Lower leg skin (tissue), 4 donors: ENCODE data around the gene COMMD7. TPM values are rescaled to one million over a fixed set of nuclear protein-coding genes. Genes with fewer than 3 reads are reported as not detected.

Source experiments
- DNase-seq, 2 donors: peaks; one replicate each; pipeline ENCODE4 v3.0.0-alpha.2; 2019; ENCODE audit warnings: low spot score in 2 of 2
- H3K4me3 ChIP-seq: fragments of 200-600 bp; sonication (generic); 2 replicates; pipeline ENCODE4 v1.5.1; 2017; ENCODE audit warnings: mild to moderate bottlenecking, low read depth; ENCODE audit not compliant: poor library complexity, severe bottlenecking
- CTCF ChIP-seq, 3 donors: fragments of 450-650 bp; IDR thresholded peaks; one replicate each; pipeline ENCODE4 v1.5.1; 2016; ENCODE audit warnings: antibody characterized with exemption in 3 of 3, mild to moderate bottlenecking in 3 of 3, moderate library complexity in 2 of 3
- POLR2A ChIP-seq, 2 donors: fragments of 450-650 bp; IDR thresholded peaks; one replicate each; pipeline ENCODE4 v1.6.1; 2016 to 2017; ENCODE audit warnings: antibody characterized with exemption in 2 of 2, mild to moderate bottlenecking in 1 of 2, moderate library complexity in 1 of 2
- WGBS, 2 donors: methylation state at CpG; one replicate each; pipeline ENCODE4 v1.1.5; 2018; 5-methylcytosine and 5-hydroxymethylcytosine counted together
- intact Hi-C: fragments of 100-400 bp; cut with DNase I; formaldehyde crosslinking; loops from one replicate; pipeline ENCODE4 v1.15.0; 2023; ENCODE audit warnings: low total_unique reads
- total RNA-seq, 4 donors: library from RNA; depleted of rRNA; stranded (reverse); fragments of >200 nt; gene quantifications; one replicate each; pipeline ENCODE4 v1.1.0, GENCODE V29; 2016

The COMMD7 gene
- total RNA-seq, 4 donors from 2014 or later: 16.9 to 21.0 (median 18.7) TPM

- no peak for DNase-seq
- no peak overlapping the region for H3K4me3 ChIP-seq
- TF ChIP-seq CTCF (IDR thresholded peaks at IDR 0.05) (no peak), POLR2A (IDR thresholded peaks at IDR 0.05) (no peak)
- 49 to 57% methylated on average over 5 of the region's 5 CpGs for WGBS, 2 donors
- intact Hi-C loops: no loop called here
Observed at GRCh38 chr20:32674362-32674789, 68.9 kb downstream of the COMMD7 start.

GRCh38 chr20:32672982-32673851 lies 70.0 kb downstream of the COMMD7 start:
- no peak overlapping the region for H3K4me3 ChIP-seq
- intact Hi-C loops: no loop called here

GRCh38 chr20:32672394-32672981 lies 70.8 kb downstream of the COMMD7 start:
- 63% methylated on average over 3 of the region's 3 CpGs for WGBS, 2 donors
- DNase-seq: no peak
- TF ChIP-seq CTCF (IDR thresholded peaks at IDR 0.05): no peak
- no peak for TF ChIP-seq POLR2A (IDR thresholded peaks at IDR 0.05)
- no peak overlapping the region for H3K4me3 ChIP-seq
- intact Hi-C loops: no loop called here

More at GRCh38 chr20:32672982-32673851, 70.0 kb downstream of the COMMD7 start:
- TF ChIP-seq POLR2A (IDR thresholded peaks at IDR 0.05): no peak
- TF ChIP-seq CTCF (IDR thresholded peaks at IDR 0.05): no peak
- DNase-seq: no peak
- 77 to 79% methylated on average over 15 to 16 of the region's 22 CpGs for WGBS, 2 donors

- no peak overlapping the region for H3K4me3 ChIP-seq
- intact Hi-C loops: no loop called here
- TF ChIP-seq POLR2A (IDR thresholded peaks at IDR 0.05) (no peak), CTCF (IDR thresholded peaks at IDR 0.05) (no peak)
- WGBS, 2 donors: 98% methylated on average over 2 of the region's 2 CpGs
- DNase-seq: no peak
Observed at GRCh38 chr20:32670773-32671455, 72.4 kb downstream of the COMMD7 start.

GRCh38 chr20:32667027-32667426 lies 76.2 kb downstream of the COMMD7 start:
- H3K4me3 ChIP-seq: no peak overlapping the region
- 57 to 69% methylated on average over 5 of the region's 5 CpGs for WGBS, 2 donors
- DNase-seq: no peak
- TF ChIP-seq CTCF (IDR thresholded peaks at IDR 0.05): no peak
- TF ChIP-seq POLR2A (IDR thresholded peaks at IDR 0.05): no peak
- intact Hi-C loops: no loop called here
